Measurements from ENCODE around the gene SOX10. TPM values are rescaled to one million over a fixed set of nuclear protein-coding genes. Genes with fewer than 3 reads are reported as not detected.

Gene SOX10
- total and polyA plus RNA-seq, 2 of the 4 experiments (the other 2 are of a cell fraction) = not detected

DNA sequence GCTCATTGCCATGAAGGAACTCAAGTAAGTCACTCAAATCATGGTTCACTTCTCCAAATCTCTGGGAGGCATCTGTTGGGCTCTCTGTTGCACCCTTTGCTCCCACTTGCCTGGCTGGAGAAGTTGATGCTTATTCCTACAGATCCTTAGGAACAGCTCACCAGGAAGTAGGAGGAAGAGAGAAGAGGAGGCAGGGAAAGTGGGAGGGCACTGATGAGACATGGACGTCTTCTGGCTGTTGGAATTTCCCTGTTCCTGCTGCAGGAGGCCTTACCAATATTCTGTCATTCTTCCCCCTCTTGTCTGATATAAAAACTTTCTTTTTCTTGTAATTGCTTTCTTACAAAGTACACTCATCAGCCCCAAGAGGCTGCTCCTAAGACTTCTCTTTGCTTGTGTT is 17.2 kb downstream of the SOX10 start:
- no peak overlapping the region for H3K14ac ChIP-seq (replicated peaks; ENCODE audit: low read depth, low read length)
- no peak overlapping the region for H3K27ac ChIP-seq (ENCODE audit: insufficient read depth, low read length)
- no peak overlapping the region for H2AK9ac ChIP-seq (replicated peaks; ENCODE audit: low read depth, low read length, poor library complexity)
- H3K18ac ChIP-seq (ENCODE audit: low read depth, low read length) = no peak overlapping the region
- peaks cover 12% of the 10 kb centered on the region for H4K20me1 ChIP-seq (ENCODE audit: insufficient read depth, low read length)
- H3K79me1 ChIP-seq (ENCODE audit: low read depth in 1 of 2, low read length in 2 of 2) = peaks cover 11 to 16% of the 10 kb centered on the region in 2 experiments
- no peak overlapping the region for H2BK20ac ChIP-seq (ENCODE audit: low read depth, low read length)
- H3K4me2 ChIP-seq (ENCODE audit: low read depth, low read length) = no peak overlapping the region
- H3K4me3 ChIP-seq (ENCODE audit: insufficient read depth, low read depth, low read length) = no peak overlapping the region
- in situ Hi-C loops (cut with MboI; ENCODE audit: low sequenced_read_pairs) = no loop called here
- CTCF ChIA-PET = no interaction called here
- no peak overlapping the region for H3K23ac ChIP-seq (ENCODE audit: low read depth, low read length)
- no peak overlapping the region for H2BK120ac ChIP-seq (ENCODE audit: low read depth, low read length)
- WGBS, 2 experiments (ENCODE audit: extremely low coverage in 2 of 2, insufficient read length in 1 of 2) = no CpG with 5 or more reads among the region's 1 CpG
- no peak overlapping the region for H2BK15ac ChIP-seq (ENCODE audit: low read depth, low read length)
- H3K36me3 ChIP-seq (ENCODE audit: control insufficient read depth, insufficient read depth, low read length) = peaks cover 28% of the 10 kb centered on the region
- no peaks in the 10 kb centered on the region for H3K9me3 ChIP-seq (ENCODE audit: control insufficient read depth, insufficient read depth, low read length)
- H2AFZ ChIP-seq (replicated peaks; ENCODE audit: low read length, poor library complexity) = no peak overlapping the region
- POLR2A ChIA-PET (ENCODE audit: unreplicated experiment) = no interaction called here
- no peak overlapping the region for H4K91ac ChIP-seq (ENCODE audit: insufficient read depth, low read depth, low read length)
- ATAC-seq (ENCODE audit: low read depth) = no peak
- peaks cover 5% of the 10 kb centered on the region; the same call in 1 of the 2 replicates for H3K9me1 ChIP-seq (ENCODE audit: insufficient read depth, low read length)
- intact Hi-C loops (cut with micrococcal nuclease) = no loop called here
- H3K4me1 ChIP-seq (ENCODE audit: control insufficient read depth, insufficient read depth, low read length) = peaks cover 7% of the 10 kb centered on the region
- no peaks in the 10 kb centered on the region for H3K27me3 ChIP-seq (ENCODE audit: control insufficient read depth, insufficient read depth, low read length)
- H3K9ac ChIP-seq (ENCODE audit: low read depth, low read length) = no peak overlapping the region
- H4K5ac ChIP-seq (ENCODE audit: low read depth, low read length) = no peak overlapping the region
- no peak overlapping the region for H3K56ac ChIP-seq (ENCODE audit: extremely low read depth, insufficient read depth, low read length)
- no peak overlapping the region for H2BK5ac ChIP-seq (ENCODE audit: low read depth, low read length, poor library complexity, severe bottlenecking)
- no TSS peak for BruUV-seq (replicated peaks)
- TF ChIP-seq, protein P1, sequence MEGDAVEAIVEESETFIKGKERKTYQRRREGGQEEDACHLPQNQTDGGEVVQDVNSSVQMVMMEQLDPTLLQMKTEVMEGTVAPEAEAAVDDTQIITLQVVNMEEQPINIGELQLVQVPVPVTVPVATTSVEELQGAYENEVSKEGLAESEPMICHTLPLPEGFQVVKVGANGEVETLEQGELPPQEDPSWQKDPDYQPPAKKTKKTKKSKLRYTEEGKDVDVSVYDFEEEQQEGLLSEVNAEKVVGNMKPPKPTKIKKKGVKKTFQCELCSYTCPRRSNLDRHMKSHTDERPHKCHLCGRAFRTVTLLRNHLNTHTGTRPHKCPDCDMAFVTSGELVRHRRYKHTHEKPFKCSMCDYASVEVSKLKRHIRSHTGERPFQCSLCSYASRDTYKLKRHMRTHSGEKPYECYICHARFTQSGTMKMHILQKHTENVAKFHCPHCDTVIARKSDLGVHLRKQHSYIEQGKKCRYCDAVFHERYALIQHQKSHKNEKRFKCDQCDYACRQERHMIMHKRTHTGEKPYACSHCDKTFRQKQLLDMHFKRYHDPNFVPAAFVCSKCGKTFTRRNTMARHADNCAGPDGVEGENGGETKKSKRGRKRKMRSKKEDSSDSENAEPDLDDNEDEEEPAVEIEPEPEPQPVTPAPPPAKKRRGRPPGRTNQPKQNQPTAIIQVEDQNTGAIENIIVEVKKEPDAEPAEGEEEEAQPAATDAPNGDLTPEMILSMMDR (conservative IDR thresholded peaks at IDR 0.05; ENCODE audit: low read depth, low read length) = no peak
- TF ChIP-seq POLR2A (IDR thresholded peaks at IDR 0.05; ENCODE audit: low read depth, low read length) (no peak), RFX5 (IDR thresholded peaks at IDR 0.05; ENCODE audit: low read depth, low read length) (no peak)
- TF ChIP-seq, protein P2, sequence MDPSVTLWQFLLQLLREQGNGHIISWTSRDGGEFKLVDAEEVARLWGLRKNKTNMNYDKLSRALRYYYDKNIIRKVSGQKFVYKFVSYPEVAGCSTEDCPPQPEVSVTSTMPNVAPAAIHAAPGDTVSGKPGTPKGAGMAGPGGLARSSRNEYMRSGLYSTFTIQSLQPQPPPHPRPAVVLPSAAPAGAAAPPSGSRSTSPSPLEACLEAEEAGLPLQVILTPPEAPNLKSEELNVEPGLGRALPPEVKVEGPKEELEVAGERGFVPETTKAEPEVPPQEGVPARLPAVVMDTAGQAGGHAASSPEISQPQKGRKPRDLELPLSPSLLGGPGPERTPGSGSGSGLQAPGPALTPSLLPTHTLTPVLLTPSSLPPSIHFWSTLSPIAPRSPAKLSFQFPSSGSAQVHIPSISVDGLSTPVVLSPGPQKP (IDR thresholded peaks at IDR 0.05; ENCODE audit: borderline replicate concordance, low read depth, low read length) = no peak
- H2AK5ac ChIP-seq (ENCODE audit: low read depth, low read length) = no peak overlapping the region
- no peak overlapping the region for H3K4ac ChIP-seq (ENCODE audit: low read depth, low read length)
- dilution Hi-C loops (cut with HindIII; ENCODE audit: low sequenced_read_pairs, unreplicated experiment) = no loop called here
- H4K8ac ChIP-seq (ENCODE audit: low read depth in 2 of 2, low read length in 2 of 2) = no peak overlapping the region
- DNase-seq = peak; percentile 38
